RWPE2 (cell line): ENCODE results near the gene HNRNPA3.
"Not testable (repeated sequence)": the region's sequence is repeated elsewhere in the genome, so short reads cannot be mapped to it uniquely, and the experiment has no call there.

Experiments used
- ATAC-seq: fragments of 200-7000 bp; cut with Tn5 transposase; 3 replicates; pipeline ENCODE4 v1.9.1; 2021; ENCODE audit warnings: low read depth
- DNase-seq: peaks from one replicate; pipeline ENCODE4 v3.0.0-alpha.2; 2020; ENCODE audit warnings: low spot score
- H3K27ac ChIP-seq: fragments of 450-650 bp; 2 replicates; pipeline ENCODE4 v1.5.1; 2017; ENCODE audit warnings: mild to moderate bottlenecking; ENCODE audit not compliant: poor library complexity, severe bottlenecking
- H3K27me3 ChIP-seq: fragments of 250-450 bp; sonication (Bioruptor Pico); 2 replicates; pipeline ENCODE4 v1.5.1; 2021; ENCODE audit warnings: mild to moderate bottlenecking, moderate library complexity; ENCODE audit not compliant: insufficient read depth, poor library complexity, severe bottlenecking
- H3K36me3 ChIP-seq: fragments of 250-450 bp; sonication (Bioruptor Pico); 2 replicates; pipeline ENCODE4 v1.5.1; 2020; ENCODE audit warnings: low read depth, mild to moderate bottlenecking, moderate library complexity
- H3K4me1 ChIP-seq: fragments of 250-450 bp; sonication (Bioruptor Pico); 2 replicates; pipeline ENCODE4 v1.5.1; 2021; ENCODE audit warnings: mild to moderate bottlenecking, moderate library complexity; ENCODE audit not compliant: insufficient read depth, poor library complexity, severe bottlenecking
- H3K4me3 ChIP-seq: fragments of 250-450 bp; sonication (Bioruptor Pico); 2 replicates; pipeline ENCODE4 v1.5.1; 2021; ENCODE audit warnings: mild to moderate bottlenecking, moderate library complexity; ENCODE audit not compliant: severe bottlenecking
- H3K9me3 ChIP-seq: fragments of 250-450 bp; sonication (Bioruptor Pico); 2 replicates; pipeline ENCODE4 v1.5.1; 2021; ENCODE audit warnings: mild to moderate bottlenecking, moderate library complexity; ENCODE audit not compliant: severe bottlenecking
- TF ChIP-seq, protein P1 (sequence below): fragments of 450-650 bp; IDR thresholded peaks from one replicate; pipeline ENCODE4 v1.5.1; 2017; ENCODE audit warnings: mild to moderate bottlenecking, moderate library complexity; ENCODE audit not compliant: poor library complexity, severe bottlenecking

HNRNPA3 gene

DNA sequence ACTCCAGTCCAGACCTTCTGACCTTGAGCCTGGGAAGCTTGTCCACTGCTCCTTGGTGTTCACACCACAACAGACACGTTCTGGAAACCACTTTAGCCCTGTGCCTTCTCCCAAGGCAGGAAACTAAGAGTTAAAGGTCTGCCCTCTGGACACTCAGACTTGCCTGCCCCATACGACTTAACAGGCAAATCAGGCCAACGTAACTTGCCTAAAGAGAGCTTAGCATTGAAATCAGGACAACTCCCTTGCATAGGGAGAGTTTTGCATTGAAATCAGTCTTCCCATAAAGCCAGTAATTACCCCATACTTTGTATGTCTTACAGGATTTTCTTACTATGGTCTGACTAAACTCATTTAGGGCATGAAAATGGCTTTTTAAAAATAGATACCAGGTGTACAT lies 33.4 kb downstream of the HNRNPA3 start:
- Histone ChIP-seq H3K27ac (peak overlapping the region; percentile 94), H3K36me3 (peaks cover 37% of the 10 kb centered on the region), H3K4me3 (no peak overlapping the region), H3K9me3 (no peaks in the 10 kb centered on the region), H3K4me1 (peaks cover 45% of the 10 kb centered on the region), H3K27me3 (no peaks in the 10 kb centered on the region)
- ATAC-seq: no peak
- no peak for DNase-seq
- TF ChIP-seq, protein P1, sequence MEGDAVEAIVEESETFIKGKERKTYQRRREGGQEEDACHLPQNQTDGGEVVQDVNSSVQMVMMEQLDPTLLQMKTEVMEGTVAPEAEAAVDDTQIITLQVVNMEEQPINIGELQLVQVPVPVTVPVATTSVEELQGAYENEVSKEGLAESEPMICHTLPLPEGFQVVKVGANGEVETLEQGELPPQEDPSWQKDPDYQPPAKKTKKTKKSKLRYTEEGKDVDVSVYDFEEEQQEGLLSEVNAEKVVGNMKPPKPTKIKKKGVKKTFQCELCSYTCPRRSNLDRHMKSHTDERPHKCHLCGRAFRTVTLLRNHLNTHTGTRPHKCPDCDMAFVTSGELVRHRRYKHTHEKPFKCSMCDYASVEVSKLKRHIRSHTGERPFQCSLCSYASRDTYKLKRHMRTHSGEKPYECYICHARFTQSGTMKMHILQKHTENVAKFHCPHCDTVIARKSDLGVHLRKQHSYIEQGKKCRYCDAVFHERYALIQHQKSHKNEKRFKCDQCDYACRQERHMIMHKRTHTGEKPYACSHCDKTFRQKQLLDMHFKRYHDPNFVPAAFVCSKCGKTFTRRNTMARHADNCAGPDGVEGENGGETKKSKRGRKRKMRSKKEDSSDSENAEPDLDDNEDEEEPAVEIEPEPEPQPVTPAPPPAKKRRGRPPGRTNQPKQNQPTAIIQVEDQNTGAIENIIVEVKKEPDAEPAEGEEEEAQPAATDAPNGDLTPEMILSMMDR: no peak

DNA sequence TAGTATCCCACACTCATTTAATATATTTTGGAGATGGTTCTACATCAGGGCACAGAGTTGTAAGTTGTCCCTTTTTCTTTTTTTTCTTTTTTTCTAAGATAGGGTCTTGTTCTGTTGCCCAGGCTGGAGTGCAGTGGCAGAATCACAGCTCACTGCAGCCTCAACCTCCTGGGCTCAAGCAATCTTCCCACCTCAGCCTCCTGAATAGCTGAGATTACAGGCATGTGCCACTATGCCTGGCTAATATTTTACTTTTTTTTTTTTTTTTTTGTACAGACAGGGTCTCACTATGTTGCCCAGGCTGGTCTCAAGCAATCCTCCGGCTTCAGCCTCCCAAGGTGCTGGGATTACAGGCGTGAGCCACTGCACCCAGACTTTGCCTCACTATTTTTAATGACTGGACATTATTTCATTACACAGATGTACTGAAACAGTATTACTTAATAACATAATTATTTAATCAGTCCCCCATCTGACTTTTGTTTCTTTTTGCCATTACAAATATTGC lies 34.0 kb downstream of the HNRNPA3 start:
- H3K27me3 ChIP-seq, DNase-seq, ATAC-seq, H3K4me3 ChIP-seq, H3K9me3 ChIP-seq: not testable (repeated sequence)
- Histone ChIP-seq H3K36me3 (peaks cover 37% of the 10 kb centered on the region), H3K27ac (peak overlapping the region; percentile 94), H3K4me1 (peaks cover 44% of the 10 kb centered on the region)

DNA sequence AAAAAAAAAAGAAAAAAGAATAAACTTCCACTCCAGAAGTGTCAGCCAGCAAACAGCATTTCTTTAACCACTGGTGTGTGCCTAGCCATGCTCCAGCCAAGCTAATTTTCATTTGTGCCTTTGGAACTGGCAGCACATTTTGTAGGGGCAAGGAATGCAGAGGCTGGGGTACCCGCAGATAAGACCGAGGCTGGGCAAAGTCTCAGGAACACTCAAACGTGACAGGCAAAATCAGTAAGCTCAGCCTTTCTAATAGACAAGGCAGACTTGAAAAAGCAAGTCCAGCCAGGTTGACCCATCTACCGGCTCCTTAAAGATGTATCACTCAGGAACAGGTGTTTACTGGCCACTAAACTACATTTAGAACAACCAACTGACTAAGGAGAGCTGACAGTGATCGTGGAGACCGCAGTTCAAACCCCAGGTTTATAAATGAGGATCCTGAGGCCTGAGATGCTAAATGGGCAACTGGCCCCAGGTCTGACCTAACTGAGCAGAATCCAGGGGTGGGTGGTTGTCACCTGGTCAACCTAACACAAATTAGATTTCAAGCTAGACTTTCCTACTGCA lies 35.2 kb downstream of the HNRNPA3 start:
- H3K27me3 ChIP-seq: no peaks in the 10 kb centered on the region
- H3K4me3 ChIP-seq: no peak overlapping the region
- H3K27ac ChIP-seq: no peak overlapping the region
- H3K36me3 ChIP-seq: peaks cover 34% of the 10 kb centered on the region
- no peaks in the 10 kb centered on the region for H3K9me3 ChIP-seq
- ATAC-seq (no peak), DNase-seq (no peak)
- TF ChIP-seq, protein P1: no peak
- H3K4me1 ChIP-seq: peaks cover 44% of the 10 kb centered on the region

DNA sequence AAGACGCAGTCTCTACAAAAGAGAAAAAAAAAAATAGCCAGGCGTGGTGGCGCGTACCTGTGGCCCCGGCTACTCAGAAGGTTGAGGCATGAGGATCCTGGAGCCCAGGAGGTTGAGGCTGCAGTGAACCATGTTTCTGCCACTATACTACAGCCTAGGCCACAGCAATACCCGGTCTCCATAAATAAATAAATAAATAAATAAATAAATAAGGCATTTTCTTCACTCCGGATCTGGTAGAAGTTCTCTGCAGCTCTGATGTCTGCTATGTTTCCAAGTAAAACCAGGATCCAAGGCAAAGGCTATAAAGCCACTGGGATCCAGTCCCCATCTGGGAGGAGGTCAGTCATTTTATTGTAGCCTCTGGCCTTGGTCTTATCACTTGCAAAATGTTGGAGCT lies 36.4 kb downstream of the HNRNPA3 start:
- no peak overlapping the region for H3K4me3 ChIP-seq
- ATAC-seq (no peak), DNase-seq (no peak)
- H3K9me3 ChIP-seq: no peaks in the 10 kb centered on the region
- TF ChIP-seq, protein P1: no peak
- no peak overlapping the region for H3K27ac ChIP-seq
- H3K27me3 ChIP-seq: no peaks in the 10 kb centered on the region
- peaks cover 45% of the 10 kb centered on the region for H3K4me1 ChIP-seq
- peaks cover 31% of the 10 kb centered on the region for H3K36me3 ChIP-seq

DNA sequence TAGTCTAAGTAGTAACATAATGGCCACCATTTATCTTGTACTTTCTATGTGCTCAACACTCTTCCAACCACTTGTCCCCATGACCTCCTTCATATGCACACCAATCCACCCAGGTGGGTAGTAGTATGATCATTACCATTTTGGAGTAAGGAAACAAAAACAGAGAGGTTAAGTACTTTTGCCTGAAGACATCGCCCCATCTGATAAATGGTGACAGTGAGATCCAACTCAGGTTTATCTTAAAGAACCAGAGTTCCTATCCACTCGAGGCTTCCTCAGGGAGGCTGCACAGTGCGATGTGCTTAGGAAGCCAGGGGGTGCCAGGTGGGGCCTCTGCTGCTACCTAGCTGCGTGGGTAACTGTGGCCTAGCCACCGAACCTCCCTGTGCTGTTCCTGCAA lies 37.9 kb downstream of the HNRNPA3 start:
- ATAC-seq: no peak
- Histone ChIP-seq H3K27me3 (no peaks in the 10 kb centered on the region), H3K4me1 (peaks cover 49% of the 10 kb centered on the region), H3K4me3 (no peak overlapping the region), H3K36me3 (peaks cover 45% of the 10 kb centered on the region), H3K27ac (peak overlapping the region; percentile 61), H3K9me3 (no peaks in the 10 kb centered on the region)
- no peak for DNase-seq
- TF ChIP-seq, protein P1: no peak
